Stromal cell of bone marrow (primary cell): ENCODE results near the gene CD99.
A peak's percentile ranks its signal among the peaks of the same experiment; 100 is the strongest.
"Not testable (repeated sequence)": the region's sequence is repeated elsewhere in the genome, so short reads cannot be mapped to it uniquely, and the experiment has no call there.

Experiments
- DNase-seq: peaks from one replicate; pipeline ENCODE4 v3.0.0-alpha.2; 2012; ENCODE audit warnings: low read depth

CD99 gene

DNA sequence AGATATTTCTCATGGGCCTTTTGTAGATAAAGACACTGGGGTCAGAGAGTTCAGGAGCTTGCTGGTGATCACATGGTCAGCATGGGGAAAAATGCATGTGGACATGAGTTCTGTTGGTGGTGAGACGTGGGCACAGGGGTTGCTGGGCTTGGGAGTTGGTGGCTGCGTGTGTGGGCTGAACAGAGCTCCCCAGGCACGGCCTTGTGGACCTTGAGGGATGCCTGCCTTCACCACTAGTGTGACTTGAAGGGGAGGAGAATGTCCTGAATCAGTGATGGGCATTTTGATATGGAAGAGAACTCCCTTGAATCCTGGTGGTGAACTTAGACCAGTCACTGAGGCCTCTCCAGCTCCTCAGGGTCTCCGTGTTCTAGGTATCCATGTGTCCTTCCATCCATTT lies 8.9 kb downstream of the CD99 start:
- DNase-seq, result no peak

DNA sequence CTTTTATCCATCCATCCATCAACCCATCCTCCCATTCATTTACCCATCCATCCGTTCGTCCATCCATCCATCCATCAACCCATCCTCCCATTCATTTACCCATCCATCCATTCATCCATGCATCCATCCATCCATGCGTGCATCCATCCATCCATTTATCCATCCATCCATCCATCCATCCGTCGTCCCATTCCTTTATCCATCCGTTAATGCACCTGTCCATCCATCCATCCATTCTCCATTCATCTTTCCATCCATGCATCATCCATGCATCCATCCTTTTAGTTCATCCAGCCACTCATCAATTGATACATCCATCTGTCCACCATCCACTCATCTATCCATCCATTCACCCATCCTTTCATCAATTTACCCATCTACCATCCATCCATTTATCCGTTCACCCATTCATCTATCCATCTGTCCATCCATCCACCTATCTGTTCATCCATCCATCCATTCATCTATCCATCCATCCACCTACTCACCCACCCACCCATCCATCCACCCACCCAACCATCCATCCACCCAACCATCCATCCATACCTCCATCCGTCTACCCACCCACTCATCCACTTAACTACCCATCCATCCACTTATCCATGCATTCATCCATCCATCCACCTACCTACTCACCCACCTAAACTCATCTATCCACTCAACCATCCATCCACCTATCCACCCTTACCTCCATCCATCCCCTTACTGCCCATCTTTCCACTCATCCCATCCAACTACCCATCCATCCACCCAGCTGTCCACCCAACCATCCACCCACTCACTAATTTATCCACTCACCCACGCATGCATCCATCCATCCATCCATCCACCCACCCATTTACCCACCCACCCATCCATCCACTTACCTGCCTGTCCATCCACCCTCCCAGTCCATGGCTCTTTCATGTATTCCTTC lies 9.6 kb downstream of the CD99 start:
- no peak for DNase-seq

DNA sequence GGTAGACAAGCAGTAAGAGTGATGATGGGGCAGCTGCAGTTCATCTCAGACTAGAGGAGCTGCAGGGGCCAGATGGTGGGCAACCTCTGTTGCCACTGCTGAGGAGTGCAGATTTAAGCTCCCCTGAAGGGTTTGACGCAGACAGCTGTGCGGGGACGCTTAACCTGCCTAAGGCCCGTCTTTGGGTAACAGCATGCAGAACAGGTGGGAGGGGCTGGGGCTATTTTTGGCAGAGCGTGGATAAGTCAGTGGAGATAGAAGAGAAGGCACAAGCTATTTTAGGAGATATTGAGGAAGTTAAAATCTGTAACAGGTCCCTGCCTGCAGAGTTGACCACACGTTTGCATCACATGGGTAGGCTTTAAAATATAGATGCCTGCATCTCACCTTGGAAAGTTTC lies 10.5 kb downstream of the CD99 start:
- no peak for DNase-seq

DNA sequence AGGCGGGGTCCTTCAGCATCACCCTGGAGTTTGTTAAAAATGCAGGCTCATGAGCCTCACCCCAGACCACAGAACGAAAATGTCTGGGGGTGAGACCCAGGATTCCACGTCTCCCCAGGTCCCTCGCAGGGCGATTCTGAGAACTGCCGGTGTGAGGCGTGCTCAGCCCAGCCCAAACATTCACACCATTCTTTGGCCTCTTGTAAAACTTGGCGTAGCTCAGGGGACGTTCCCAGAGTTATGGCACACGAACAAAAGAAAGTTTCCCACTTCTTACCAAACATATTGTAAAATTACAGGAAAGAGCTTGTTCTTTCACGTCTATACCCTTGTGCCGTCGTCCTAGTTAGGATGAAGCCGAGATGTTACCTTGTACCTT lies 12.9 kb downstream of the CD99 start:
- no peak for DNase-seq

DNA sequence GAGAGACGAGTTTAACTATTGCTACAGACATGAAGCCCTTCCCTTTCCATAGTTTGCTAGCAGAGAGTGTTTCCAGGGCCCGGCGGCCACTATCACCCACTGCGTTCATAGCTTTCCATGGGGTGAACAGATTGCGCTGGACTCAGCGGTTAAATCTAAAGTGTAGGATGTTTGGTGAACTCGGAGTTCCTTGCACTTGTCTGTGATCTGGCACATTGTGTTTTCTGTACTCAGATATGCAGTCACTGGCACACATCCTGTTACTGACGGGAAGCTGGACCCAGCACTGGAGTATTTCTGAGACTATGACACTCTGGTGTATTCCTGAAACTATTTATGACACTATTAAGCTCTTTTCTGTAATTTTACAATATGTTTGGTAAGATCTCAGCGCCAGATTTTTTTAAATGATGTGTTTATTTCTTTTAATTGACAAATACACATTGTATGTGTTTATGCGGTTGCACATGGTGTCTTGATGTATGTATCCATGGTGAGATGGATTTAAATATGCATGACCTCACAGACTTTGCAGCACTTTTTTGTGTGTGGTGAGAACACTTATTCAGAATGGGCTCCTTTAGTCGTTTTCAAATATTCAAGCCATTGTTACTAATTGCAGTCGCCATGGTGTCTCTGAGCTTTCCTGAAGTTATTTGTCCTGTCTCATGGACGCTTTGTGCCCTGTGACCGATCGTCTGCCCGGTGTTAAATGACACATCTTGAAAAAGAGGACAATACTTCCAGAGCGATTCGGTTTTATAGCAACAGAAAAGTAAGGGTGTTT lies 14.1 kb downstream of the CD99 start:
- no peak for DNase-seq

DNA sequence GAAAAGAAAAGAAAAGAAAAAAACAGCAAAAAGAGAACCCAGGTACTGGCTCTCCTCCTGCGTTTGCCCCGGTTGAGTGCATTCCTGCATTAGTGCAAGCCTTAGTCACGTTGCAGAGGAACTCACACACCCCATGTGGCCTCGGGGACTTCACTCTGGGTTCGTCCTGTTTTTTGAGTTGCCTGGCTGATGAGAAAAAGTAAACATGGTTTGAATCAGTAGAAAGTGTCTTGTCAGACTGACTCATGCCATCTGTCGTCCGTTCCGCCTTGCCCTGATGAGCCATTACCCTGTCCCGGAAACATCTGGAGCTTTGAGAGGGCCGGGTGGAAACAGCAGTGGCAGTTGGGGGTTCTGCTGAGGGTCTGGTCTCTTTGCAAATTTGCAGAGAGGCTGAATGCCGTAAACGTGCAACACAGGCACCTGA lies 16.3 kb downstream of the CD99 start:
- DNase-seq, result peak; percentile 82

DNA sequence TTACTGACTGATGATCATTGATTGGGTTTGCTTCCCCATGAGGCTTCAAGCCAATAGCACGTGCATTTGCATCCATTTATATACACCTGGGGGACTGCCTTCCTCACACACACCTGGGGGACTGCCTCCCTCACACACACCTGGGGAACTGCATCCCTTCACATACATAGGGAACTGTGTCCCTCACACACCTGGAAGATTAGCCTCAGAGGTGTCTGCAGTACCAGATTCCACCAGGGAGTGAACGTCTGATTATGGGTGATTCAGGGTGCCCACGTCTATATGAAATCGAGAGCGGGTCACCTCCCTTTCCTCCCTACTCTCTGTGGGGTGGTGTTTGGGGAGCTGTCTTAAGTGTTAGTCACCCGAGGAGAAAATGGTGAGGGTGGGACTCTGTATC lies 16.9 kb downstream of the CD99 start:
- no peak for DNase-seq

DNA sequence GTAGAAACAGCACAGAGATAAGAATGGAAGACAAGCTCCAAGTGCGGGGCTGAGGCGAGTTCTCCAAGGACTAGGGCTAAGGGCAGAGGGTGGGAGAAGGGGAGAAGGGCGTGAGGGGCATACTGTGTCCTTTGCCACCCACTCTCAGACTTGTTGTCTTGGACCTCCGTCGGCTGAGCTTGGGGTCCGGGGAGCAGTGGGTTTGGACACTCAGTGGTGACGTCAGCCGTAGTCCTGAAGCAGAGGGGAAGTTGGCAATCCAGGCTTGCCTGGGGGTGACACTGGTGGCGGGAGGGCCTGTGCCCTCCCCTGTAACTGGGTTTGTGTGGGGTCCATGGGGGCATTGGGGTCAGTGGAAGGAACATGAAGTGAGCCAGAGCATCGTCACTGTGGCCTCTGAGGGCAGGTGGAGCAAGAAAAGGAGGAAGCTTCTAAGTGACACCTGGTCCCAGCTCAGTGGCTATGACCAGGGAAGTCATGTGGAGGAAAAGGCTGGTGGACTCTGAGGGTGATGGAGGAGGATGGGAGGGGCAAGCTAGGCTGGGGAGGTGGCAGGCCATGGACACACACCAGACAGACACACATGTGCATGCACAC lies 17.6 kb downstream of the CD99 start:
- DNase-seq, result no peak

DNA sequence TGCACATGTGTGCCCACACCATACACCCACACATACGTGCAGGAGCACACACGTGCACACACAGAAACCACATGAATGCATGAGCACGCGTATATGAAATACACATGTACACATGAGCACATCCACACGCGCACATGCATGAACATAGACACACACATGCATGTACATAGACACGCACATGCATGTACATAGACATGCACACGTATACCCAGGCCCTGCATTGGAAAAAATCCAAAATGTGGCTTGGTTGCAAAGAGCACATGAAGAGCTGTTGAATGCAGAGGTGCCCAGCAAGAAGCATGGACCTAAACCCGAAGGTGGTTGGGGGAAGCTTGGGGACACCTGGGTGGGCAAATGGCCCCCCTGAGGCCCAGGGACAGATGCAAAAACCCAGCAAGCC lies 18.5 kb downstream of the CD99 start:
- no peak for DNase-seq

DNA sequence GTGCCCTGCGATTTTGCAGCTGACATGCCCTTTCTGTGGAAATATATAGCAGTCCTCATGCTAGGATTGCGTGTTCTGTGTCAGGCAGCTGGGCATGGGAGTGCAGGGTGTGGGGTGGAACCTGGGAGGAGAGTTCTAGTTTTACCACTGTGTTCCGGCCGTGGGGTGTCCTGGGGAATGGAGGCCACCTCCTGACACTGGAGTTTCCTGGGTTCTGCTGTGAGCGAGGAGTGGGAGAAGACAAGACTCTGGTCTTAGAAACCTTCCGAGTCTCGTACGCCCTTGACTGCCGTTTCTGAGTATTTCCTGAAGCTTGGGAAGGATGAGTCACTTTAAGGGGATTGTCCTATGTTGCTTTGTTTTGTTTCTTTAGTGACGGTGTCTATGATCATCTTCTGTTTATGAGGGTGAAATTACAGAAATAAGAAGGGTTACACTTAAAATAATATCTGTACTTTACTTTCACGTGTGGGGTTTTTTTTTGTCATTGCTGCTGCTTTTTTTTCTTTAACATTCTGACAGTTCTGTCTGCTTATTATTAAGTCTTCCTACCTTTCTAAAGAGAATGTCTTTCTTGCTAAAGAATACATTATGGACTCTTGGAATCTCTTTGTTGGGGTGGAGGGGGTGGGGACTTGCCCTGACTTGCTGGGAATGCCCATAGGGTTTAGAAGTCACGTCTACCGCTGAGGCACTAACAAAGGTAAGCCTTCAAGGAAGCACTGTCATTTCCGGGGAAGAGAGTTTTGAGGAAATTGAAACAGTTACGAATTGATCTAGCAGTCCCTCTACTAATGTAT lies 19.1 kb downstream of the CD99 start:
- peak; percentile 81 for DNase-seq

DNA sequence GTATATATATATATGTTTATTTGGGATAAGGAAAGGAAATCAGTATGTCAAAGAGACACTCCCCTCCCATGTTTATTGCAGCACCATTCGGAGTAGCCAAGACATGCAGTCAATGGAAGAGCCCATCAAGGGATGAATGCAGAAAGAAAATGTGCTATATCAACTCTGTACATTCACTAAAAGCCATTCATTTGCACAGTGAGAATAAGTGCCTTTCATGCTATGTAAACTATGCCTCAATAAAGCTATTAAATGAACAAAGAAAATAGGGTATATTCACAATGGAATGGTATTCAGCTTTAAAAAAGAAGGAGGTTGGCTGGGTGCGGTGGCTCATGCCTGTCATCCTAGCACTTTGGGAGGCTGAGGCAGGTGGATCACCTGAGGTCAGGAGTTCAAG lies 20.3 kb downstream of the CD99 start:
- no peak for DNase-seq

DNA sequence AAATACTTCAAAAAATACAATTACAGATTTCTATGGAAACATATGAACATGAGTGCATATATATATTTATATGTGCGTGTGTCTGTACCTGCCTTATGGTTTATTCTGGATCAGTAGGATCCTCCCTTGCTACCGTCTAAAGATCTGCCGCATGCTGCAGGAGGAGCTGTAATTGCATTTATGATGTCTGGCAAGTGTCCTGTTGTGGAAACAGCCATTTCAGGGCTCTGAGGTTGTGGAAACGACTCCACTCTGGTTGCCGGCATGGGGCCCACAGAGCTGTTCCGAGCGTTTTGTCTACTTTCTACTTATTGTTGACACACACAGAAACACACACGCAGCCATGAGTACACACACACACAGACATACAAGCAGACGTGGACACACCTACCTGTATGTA lies 21.3 kb downstream of the CD99 start:
- no peak for DNase-seq

DNA sequence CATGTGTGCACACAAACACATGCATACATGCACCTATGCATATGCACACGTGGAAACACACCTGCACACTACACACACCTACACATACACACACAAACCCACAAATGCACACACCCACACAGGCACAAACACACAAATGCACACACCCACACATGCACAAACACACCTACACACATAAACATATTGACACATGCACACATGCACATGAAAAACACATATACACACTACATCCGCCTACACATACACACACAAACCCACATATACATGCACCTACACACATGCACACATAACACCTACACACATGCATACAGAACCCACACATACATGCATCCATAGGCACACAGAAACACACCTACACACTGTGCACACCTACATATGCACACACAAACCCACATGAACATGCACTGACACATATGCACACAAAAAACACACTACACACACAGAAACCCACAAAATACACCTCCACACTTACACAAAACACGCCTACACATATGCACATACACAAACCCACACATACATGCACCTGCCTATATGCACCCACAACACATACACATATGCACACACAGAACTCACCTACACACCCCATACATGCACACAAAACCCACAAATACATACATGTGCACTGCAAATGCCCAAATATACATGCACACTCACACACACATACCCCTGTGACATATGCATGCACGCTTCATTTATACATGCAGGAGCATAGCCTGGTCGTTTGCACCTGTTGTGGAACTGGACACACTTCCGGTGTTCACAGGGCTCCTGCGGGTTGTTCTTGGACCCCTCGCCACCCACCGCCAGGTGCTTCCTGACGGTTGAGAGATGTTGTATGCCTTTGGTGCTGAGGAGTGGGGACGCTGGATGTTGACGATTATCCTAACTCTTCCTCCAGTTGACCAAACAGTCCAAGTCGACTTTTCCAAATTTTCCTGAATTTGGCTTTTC lies 22.1 kb downstream of the CD99 start:
- no peak for DNase-seq

DNA sequence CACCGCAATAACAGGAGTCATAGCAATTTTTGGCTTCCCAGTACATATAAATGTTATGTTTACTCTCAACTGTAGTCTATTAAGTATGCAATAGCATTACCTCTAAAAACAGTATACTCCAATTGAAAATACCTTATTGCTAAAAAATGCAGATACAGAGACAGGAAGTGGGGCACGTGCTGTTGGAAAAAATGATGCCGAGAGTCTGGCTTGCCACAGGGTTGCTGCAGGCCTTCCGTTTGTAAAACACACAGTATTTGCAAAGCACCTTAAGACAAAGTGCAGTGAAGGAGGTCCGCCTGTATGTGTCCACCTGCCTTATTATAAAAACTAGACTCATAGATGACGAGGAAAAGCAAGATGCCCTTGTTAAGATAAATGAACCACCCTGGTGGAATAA lies 23.5 kb downstream of the CD99 start:
- no peak for DNase-seq

DNA sequence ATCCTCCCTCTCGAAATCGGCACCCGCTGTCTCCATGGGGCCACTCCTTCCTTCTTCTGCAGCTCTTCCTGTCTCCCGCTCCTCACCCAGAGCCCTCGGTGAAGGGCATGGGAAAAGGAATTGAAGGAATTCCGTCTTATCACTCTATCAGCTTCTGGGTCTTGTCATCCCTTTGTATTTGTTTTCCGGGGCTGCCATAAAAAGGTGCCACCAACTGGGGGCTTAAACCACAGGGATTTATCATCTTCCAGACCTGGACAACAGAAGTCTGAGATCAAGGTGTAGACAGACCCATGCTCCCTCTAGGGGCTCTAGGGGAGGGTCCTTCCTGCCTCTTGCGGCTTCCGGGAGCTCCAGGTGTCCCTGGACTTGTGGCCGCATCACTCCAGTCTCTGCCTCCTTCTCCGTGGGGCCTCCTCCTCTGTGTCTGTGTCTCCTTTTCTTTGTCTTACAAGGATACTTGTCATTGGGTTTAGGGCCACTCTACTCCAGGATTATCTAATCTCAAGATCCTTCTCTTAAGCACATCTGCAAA lies 24.0 kb downstream of the CD99 start:
- DNase-seq, result no peak

DNA sequence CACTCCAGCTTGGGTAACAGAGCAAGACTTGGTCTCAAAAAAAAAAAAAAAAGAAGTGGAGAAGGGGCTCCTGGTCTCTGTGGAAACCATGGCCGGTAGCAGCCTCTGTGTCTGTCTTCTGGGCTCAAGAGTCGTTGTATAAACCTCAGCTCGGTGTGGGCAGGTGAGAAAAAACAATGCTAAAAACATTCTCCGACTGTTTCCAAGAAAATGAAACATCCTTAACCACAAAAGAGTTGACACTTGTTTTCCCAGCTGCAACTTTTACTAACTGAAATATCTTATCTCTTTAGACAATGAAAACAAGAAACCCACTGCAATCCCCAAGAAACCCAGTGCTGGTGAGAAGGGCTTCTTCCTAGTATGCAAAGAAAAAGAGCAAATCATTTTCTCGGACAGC lies 26.2 kb downstream of the CD99 start:
- no peak for DNase-seq

DNA sequence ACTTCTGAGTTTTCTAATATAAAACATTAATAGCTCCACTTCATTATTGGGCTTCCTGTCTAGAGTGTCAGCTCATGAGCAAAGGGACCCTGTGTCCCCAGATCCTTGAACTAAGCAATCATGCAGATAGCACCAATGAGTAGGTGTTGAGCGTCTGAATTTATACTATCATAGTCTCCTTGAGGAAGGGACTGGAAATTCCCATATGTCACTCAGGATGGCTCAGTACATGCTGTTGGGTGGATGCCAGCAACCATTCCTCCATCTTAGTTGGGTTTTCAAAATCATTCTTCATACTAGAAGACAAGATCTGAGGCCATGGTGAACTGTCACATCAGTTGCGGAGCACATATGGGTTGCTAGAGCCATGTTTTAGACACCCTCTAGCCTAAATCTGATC lies 27.7 kb downstream of the CD99 start:
- DNase-seq, result no peak

DNA sequence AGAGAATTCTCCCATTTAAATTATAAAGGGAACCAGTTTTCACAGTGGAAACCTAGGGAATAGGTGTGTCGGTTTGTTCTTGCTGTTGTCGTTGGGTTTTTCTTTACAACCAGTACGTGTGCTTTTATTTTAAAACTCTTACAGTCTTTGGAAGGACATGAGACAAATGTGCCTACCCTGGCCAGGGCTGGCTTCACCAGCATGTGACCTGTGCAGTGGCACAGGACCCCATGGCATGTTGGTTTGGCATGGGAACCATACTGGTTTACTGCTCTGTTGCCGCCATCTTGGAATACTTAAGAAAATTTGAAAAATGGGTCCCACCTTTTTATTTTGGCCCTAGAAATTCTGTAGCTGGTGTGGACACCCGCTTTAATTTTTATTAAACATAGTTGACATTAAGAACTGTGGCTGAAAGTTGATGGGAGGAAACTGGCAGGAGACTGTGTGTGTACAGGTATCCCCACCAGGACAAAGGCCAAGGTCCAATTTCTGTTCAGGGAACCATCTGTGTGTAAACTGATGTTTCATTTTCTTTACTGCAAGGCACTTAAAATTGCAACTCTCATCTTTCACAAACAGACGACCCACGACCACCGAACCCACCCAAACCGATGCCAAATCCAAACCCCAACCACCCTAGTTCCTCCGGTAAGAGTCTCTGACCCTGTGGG lies 28.8 kb downstream of the CD99 start:
- DNase-seq, result no peak

DNA sequence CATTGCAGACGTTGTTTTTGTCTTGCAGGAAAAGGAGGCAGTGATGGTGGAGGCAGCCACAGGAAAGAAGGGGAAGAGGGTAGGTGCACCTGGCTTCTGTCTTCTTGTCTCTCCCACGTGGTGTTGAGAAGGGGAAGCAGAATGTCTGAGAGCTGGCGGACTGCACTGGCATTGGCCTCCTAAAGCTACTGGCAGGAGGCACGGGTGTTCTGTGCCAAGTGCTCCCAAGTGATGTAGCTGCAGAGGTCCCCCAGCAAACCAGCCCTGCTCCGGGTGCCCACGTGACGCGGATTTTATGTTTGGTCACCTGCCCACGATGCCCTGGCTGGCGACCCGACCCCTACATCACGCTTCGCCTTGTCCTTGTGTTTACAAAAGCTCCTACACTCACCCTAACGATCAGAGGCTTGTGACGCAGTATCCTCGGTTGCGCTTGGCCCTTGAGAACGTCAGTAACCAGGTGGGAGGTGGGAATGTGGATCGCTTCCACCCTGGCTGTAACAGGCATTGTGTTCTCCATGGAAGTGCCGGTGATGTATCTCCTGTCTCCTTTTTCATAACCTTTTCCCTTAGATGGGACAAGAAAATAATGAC lies 32.3 kb downstream of the CD99 start:
- DNase-seq, result no peak

DNA sequence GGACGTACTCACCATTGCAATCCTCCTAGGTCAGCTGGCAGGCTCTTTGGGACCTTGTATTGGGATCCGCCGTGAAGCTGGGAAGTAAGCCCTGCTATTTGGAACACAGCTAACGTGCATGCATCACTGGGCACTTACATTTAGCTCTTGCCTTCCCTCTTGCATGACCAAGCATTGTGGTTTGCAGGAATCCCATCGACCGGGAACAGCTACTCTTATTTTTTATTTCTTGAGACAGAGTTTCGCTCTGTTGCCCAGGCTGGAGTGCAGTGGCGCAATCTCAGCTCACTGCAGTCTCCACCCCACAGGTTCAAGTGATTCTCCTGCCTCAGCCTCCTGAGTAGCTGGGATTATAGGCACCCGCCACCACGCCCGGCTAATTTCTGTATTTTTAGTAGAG lies 36.2 kb downstream of the CD99 start:
- DNase-seq, result not testable (repeated sequence)
